K562 (cell line): ENCODE measurements around the gene ADAT1. TPM values are rescaled to one million over a fixed set of nuclear protein-coding genes. Genes with fewer than 3 reads are reported as not detected.
A peak's percentile ranks its signal among the peaks of the same experiment; 100 is the strongest.

Experiments
- BCLAF1 ChIP-seq, 2 experiments: fragments of 450-650 bp in 1 of 2; IDR thresholded peaks; 2 replicates each; pipeline ENCODE4 v1.6.1; 2011 to 2017; ENCODE audit warnings: low read depth in 2 of 2, antibody characterized with exemption in 1 of 2, borderline replicate concordance in 1 of 2, low read length in 1 of 2, mild to moderate bottlenecking in 1 of 2, mixed read lengths in 1 of 2; ENCODE audit not compliant: control insufficient read depth in 1 of 2
- CHD7 ChIP-seq: fragments of 200-600 bp; sonication (generic); IDR thresholded peaks from one replicate; pipeline ENCODE4 v1.6.1; 2012; ENCODE audit warnings: mild to moderate bottlenecking, low read depth, low read length, inconsistent platforms
- HIVEP1 ChIP-seq: fragments of 250-450 bp; sonication (Bioruptor Pico); IDR thresholded peaks from 2 replicates; pipeline ENCODE4 v1.4.0; 2020; ENCODE audit warnings: mild to moderate bottlenecking
- NR2C1 ChIP-seq, 2 experiments: fragments of 450-650 bp; IDR thresholded peaks; 2 replicates each; pipeline ENCODE4 v1.6.1; 2017; ENCODE audit warnings: mild to moderate bottlenecking in 2 of 2, antibody characterized with exemption in 1 of 2, inconsistent platforms in 1 of 2, missing compliant biosample characterization in 1 of 2, missing genetic modification characterization in 1 of 2
- PHF8 ChIP-seq: fragments of 200-600 bp; sonication (generic); IDR thresholded peaks from 2 replicates; pipeline ENCODE4 v1.6.1; 2012; ENCODE audit warnings: mixed run types, mild to moderate bottlenecking, inconsistent platforms, low read length, moderate library complexity, borderline replicate concordance
- RNF2 ChIP-seq: sonication (generic); IDR thresholded peaks from 2 replicates; pipeline ENCODE4 v1.6.1; 2016
- STAG1 ChIP-seq: sonication (generic); formaldehyde crosslinking; IDR thresholded peaks from 2 replicates; pipeline ENCODE4 v1.5.0; 2020; ENCODE audit warnings: missing genetic modification reagents, borderline replicate concordance
- ZBTB8A ChIP-seq: fragments of 450-650 bp; IDR thresholded peaks from 2 replicates; pipeline ENCODE4 v1.6.1; 2018; ENCODE audit warnings: mild to moderate bottlenecking, moderate library complexity; ENCODE audit not compliant: partially characterized antibody
- ZFX ChIP-seq: sonication (generic); formaldehyde crosslinking; IDR thresholded peaks from 2 replicates; pipeline ENCODE4 v1.8.0; 2022; ENCODE audit warnings: mild to moderate bottlenecking, missing genetic modification reagents, moderate library complexity
- ZKSCAN3 ChIP-seq: fragments of 250-450 bp; sonication (Bioruptor Pico); IDR thresholded peaks from 2 replicates; pipeline ENCODE4 v1.4.0; 2020
- polyA plus RNA-seq, 8 experiments: library from polyadenylated mRNA; depleted of rRNA in 4 of 8; stranded (reverse) in 5 of 8; unstranded in 3 of 8; fragments of >200 nt; fragmentation: Nextera tagmentation in 2 of 8; fragmentation: Illumina TruSeq in 1 of 8; extraction: Ambion mirVana in 2 of 8; extraction: Trizol in 1 of 8; gene quantifications; 2 replicates each; pipeline versions ENCODE4 v1.2.1 to v1.2.3, GENCODE V29; 2011 to 2014; ENCODE audit warnings: inconsistent platforms in 1 of 8, missing spikeins in 1 of 8
- total RNA-seq, 7 experiments: library from RNA; depleted of rRNA in 6 of 7; stranded (reverse); fragments of >200 nt in 6 of 7; fragmentation: Illumina TruSeq in 2 of 7; extraction: Trizol in 2 of 7; gene quantifications; 2 replicates each; pipeline versions ENCODE4 v1.2.1 to v1.2.3, GENCODE V29; 2011 to 2021; ENCODE audit warnings: low replicate concordance in 1 of 7
- TF ChIP-seq, protein P1 (sequence below): fragments of 450-650 bp; formaldehyde crosslinking; IDR thresholded peaks from 2 replicates; pipeline ENCODE4 v1.4.0; 2020; ENCODE audit warnings: mild to moderate bottlenecking, moderate library complexity

ADAT1 gene
- total and polyA plus RNA-seq, 9 of the 15 experiments (the other 6 are each of a cell fraction or from before 2014, with no cell fraction given): 16.0 to 36.7 (median 28.2) TPM

DNA sequence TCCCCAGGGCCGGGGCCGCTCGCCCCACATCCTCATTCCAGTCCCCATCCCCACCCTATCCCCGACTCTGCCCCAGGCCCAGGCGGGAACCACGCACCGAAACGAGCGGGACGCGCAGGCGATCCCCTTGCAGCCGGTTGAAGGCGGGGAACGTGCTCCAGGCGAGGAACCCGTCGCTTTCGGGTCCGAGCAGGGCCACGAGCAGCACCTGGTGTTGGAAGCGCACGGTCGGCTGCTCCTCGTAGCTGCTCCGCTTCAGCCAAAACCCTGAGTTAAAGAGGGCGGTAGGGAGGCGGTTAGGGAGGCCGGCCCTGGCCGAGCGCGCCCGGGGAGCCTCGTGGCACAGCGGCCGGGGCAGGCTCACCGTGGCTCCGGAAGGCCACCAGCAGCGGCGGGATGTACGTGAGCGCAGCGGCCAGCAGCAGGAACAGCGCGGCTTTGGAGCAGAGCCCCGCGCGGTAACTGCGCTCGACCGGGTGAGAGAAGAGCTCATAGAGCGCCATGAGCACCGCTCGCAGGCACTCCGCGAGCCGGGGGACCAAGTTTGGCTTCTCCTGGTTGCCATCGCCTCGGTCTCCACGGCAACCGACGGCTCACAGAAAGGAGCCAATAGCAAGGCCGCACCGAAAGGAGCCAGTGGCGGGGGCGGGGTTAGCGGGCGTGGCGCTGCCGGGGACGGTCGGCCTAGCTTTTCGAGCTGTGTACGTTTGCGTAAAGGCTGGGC, 67.2 kb downstream of the ADAT1 start, which contains the start of gene TMEM231 (continued):
- TF ChIP-seq CHD7 (no peak), ZFX (CRISPR knock-in tag) (peak; percentile 82), RNF2 (peak; percentile 49; the same call in 1 of the 2 replicates), HIVEP1 (CRISPR knock-in tag) (no peak), PHF8 (peak; percentile 62; the same call in 1 of the 2 replicates), ZKSCAN3 (CRISPR knock-in tag) (no peak), NR2C1 (IDR thresholded peaks at IDR 0.05) (no peak), NR2C1 (tag; IDR thresholded peaks at IDR 0.05) (no peak), STAG1 (CRISPR knock-in tag) (no peak), BCLAF1 (IDR thresholded peaks at IDR 0.05; ENCODE audit: borderline replicate concordance in 1 of 2, control insufficient read depth in 1 of 2, low read depth in 2 of 2, low read length in 1 of 2) (no peak), ZBTB8A (no peak)
- TF ChIP-seq, protein P1, sequence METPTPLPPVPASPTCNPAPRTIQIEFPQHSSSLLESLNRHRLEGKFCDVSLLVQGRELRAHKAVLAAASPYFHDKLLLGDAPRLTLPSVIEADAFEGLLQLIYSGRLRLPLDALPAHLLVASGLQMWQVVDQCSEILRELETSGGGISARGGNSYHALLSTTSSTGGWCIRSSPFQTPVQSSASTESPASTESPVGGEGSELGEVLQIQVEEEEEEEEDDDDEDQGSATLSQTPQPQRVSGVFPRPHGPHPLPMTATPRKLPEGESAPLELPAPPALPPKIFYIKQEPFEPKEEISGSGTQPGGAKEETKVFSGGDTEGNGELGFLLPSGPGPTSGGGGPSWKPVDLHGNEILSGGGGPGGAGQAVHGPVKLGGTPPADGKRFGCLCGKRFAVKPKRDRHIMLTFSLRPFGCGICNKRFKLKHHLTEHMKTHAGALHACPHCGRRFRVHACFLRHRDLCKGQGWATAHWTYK (CRISPR knock-in tag): peak; percentile 41; the same call in 1 of the 2 replicates
